Esophagus squamous epithelium (tissue), 4 donors: ENCODE measurements around the gene CENPN.

Experiments used
- CTCF ChIP-seq, 6 experiments: fragments of 450-650 bp in 4 of 6; fragments of 200-600 bp in 2 of 6; sonication (generic) in 2 of 6; IDR thresholded peaks; one replicate each; pipeline ENCODE4 v1.5.1; 2016 to 2019; ENCODE audit warnings: antibody characterized with exemption in 6 of 6, mild to moderate bottlenecking in 4 of 6, moderate library complexity in 4 of 6
- POLR2A ChIP-seq, 4 donors: fragments of 450-650 bp; IDR thresholded peaks; one replicate each; pipeline ENCODE4 v1.6.1; 2017; ENCODE audit warnings: antibody characterized with exemption in 4 of 4, mild to moderate bottlenecking in 4 of 4, moderate library complexity in 3 of 4

GRCh38 chr16:80985611-80986010, 21.4 kb upstream of the CENPN start:
- TF ChIP-seq CTCF (IDR thresholded peaks at IDR 0.05): no peak
- no peak for TF ChIP-seq POLR2A (IDR thresholded peaks at IDR 0.05)
